ENCODE data around the gene MAPK12. TPM values are rescaled to one million over a fixed set of nuclear protein-coding genes. Genes with fewer than 3 reads are reported as not detected.
"Not testable (repeated sequence)": the region's sequence is repeated elsewhere in the genome, so short reads cannot be mapped to it uniquely, and the experiment has no call there.

Gene MAPK12
- total RNA-seq, 2 experiments from 2014 or later: 12.0 to 13.8 TPM

- POLR2A ChIA-PET: no interaction called here
- CTCF ChIA-PET: no interaction called here
Observed at GRCh38 chr22:50286275-50286674, 24.8 kb upstream of the MAPK12 start.

DNA sequence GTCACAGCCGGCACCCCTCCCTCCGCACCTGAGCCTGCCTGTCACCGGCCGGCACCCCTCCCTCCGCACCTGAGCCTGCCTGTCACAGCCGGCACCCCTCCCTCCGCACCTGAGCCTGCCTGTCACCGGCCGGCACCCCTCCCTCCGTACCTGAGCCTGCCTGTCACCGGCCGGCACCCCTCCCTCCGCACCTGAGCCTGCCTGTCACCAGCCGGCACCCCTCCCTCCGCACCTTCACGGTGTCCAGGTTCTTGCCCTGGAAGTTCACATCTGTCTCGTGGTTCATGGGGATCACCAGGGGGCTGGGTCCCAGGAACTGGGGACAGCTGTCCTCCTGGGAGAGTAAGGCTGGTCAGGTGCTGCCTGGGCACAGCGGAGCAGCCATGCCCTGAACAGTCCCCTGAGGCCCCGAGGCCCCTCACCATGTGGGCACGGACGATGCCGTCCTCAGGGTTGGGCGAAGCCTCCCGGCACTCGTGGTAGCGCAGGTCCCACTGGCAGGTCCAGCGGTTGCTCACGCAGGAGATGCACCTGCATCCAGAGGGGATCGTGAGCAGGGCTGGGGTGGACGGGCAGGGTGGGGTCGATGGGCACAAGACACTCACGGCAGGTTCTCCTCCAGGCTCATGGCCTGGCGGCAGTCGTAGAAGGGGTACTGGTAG is 24.2 kb upstream of the MAPK12 start:
- ChIA-PET CTCF (no interaction called here), POLR2A (no interaction called here)

GRCh38 chr22:50284479-50284878 is 23.0 kb upstream of the MAPK12 start:
- CTCF ChIA-PET: interaction anchor here (0.8 kb wide), 1 partner anchor 8 kb away, joined by 4 read pairs; no protein-coding TSS in a partner anchor
- POLR2A ChIA-PET: no interaction called here

DNA sequence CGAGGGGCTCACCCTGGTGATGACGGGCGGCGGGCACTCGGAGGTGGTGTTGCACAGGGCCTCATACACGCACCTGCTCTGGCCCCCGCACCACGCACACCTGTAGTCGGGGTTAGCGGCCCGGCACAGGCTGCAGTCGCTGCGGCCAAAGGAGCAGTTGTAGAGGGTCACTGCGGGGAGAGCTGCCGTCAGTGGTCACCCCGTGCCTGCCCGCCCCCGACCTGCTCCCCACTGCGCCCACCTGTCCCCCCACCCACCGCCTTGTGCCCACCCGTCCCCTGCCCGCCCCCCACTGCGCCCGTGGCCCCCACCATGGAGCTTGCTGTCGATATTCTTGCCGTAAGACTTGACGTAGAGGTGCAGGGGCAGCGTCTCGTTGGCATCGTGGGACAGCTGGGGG is 22.3 kb upstream of the MAPK12 start:
- ChIA-PET CTCF (no interaction called here), POLR2A (no interaction called here)

DNA sequence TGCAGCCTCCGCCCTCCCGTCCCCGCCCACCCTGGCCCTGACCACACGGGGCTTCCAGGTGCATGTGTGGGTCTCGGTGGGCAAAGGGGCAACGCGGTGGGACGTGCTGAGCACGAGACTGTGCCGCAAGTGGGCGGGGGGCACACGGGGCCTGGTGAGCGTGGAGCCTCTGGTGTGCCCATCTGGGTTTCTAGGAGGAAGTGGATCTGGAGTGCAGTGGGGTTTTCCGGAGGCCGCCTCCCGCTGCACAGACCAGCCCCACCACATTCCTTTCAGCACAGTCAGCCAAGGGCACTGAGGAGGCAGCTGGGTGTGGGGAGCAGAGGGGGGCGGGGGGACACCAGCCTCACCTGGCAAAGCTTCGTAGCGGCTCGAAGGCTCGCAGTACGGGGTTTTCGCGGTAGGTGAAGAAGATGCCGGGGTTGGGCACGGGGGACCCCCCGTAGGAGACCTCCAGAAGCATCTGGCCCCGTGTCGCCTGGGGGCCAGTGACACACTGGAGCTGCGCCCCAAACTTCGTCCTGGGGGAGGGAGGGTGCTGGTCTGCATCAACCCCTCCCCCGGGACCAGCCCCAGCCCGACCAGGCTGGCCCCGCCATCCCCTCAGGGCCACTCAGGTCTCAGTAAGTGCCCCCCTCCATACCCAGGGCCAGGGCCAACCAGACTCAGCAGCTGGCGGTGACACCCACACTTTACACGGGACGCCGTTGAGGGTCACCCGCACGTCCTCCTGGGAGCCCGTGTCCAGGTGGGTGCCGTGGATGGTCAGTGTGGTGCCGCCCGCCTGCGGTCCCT is 21.1 kb upstream of the MAPK12 start:
- CTCF ChIA-PET: no interaction called here
- POLR2A ChIA-PET: no interaction called here

DNA sequence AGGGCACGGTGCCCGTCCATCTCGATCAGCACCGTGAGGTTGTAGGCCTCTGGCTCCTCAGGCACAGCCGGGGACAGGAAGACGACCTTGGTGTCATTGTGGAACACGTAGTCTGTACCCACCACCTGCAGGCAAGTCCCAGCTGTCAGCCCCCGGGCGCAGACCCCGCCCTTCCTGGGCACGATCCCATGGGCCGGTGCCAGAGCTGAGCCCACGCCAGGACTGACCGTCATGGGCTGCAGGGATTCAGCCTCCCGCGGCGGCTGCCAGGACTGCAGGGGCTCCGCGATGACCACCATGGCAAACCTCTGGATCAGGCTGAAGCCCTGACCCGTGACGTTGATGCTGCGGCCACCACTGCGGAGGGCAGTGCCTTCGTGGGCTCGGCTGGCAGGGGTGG is 20.5 kb upstream of the MAPK12 start:
- ChIA-PET POLR2A (no interaction called here), CTCF (no interaction called here)

GRCh38 chr22:50281384-50281760 is 19.9 kb upstream of the MAPK12 start:
- ChIA-PET POLR2A (no interaction called here), CTCF (no interaction called here)

- ChIA-PET POLR2A (no interaction called here), CTCF (no interaction called here)
Observed at GRCh38 chr22:50280708-50281383, 19.4 kb upstream of the MAPK12 start.

- ChIA-PET POLR2A (no interaction called here), CTCF (no interaction called here)
Observed at GRCh38 chr22:50280022-50280707, 18.7 kb upstream of the MAPK12 start.

- ChIA-PET POLR2A (interaction anchor here (0.7 kb wide), 1 partner anchor 40 kb away, joined by 3 read pairs; no protein-coding TSS in a partner anchor), CTCF (no interaction called here)
Observed at GRCh38 chr22:50278956-50279619, 17.6 kb upstream of the MAPK12 start.

DNA sequence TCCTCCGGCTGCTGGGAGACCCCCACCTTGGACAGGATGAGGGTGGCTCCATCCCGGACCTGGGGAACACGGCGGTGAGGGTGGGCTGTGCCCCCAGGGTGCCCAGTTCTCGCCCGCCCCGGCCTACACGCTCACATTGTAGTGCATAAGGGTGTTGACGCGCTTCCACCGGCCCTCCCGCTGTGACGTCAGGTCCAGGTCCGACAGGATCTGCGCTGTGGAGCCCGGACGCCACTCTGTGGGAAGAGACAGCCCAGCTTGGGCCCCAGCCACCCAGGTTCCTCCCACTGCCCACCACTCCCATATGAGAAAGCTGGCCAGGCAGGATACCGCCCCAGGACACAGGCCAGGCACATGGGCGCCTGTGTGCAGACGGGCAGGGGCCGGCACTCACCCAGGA is 17.0 kb upstream of the MAPK12 start:
- POLR2A ChIA-PET: no interaction called here
- CTCF ChIA-PET: no interaction called here

- ChIA-PET POLR2A (no interaction called here), CTCF (no interaction called here)
Observed at GRCh38 chr22:50277761-50278160, 16.3 kb upstream of the MAPK12 start.

DNA sequence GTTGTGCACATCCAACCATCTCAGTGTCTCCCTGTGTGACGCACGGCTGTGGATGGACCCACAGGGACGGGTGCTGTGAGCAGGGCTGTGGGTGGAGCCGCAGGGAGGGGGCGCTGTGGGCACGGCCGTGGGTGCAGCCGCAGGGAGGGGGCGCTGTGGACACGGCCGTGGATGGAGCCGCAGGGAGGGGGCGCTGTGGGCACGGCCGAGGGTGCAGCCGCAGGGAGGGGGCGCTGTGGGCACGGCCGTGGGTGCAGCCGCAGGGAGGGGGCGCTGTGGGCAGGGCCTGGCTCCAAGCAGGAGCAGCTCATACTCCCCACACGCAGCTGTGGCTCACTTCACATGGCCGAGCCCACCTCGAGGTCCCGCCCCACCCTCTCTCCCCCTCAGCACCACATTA is 14.7 kb upstream of the MAPK12 start:
- ChIA-PET CTCF (interaction anchor here (0.6 to 2.5 kb wide), 20 partner anchors 9 to 404 kb away, joined by 3 to 17 read pairs (median 3); partner anchors contain the start of genes DENND6B, HDAC10 and PLXNB2), POLR2A (no interaction called here)

GRCh38 chr22:50275181-50276055 is 13.9 kb upstream of the MAPK12 start:
- POLR2A ChIA-PET: no interaction called here
- CTCF ChIA-PET: interaction anchor here (0.5 to 2.5 kb wide), 18 partner anchors 9 to 222 kb away, joined by 3 to 17 read pairs (median 4); partner anchors contain the start of genes DENND6B, HDAC10 and PLXNB2

DNA sequence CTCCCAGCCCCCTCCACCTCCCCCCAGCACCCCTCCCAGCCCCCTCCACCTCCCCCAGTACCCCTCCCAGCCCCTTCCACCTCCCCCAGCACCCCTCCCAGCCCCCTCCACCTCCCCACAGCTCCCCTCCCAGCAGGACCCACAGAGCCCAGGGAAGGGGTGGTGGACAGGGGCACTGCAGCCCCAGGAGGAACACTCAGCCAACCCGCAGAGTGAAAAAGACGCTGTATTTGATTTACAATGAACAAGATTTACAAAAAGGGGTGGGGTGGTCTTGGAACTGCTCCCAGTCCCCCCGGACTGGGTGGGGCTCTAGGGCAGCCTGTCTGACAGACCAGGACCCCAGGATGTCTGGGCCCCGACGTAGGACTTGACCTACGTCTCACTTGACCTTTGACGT is 13.3 kb upstream of the MAPK12 start:
- POLR2A ChIA-PET: no interaction called here
- CTCF ChIA-PET: interaction anchor here (1.1 to 2.5 kb wide), 7 partner anchors 9 to 67 kb away, joined by 3 to 16 read pairs (median 8); partner anchors contain the start of gene MAPK12

DNA sequence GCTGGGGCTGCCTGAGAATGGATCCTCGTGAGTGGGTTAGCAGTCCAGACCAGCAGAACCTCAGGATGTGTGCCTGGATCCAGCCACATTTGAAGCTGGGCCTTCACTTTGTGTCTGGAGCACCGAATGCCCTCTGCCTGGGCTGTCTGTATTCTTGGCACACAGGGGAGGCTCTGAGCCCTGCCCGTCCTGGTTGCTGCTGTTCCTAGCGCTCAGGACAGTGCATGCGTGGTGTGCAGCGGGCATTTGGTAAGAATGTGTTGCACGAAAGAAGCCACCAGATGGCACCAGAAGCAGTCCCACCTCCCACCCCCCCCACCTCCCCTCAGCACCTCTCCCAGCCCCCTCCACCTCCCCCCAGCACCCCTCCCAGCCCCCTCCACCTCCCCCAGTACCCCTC is 12.8 kb upstream of the MAPK12 start:
- ChIA-PET CTCF (interaction anchor here (0.8 to 2.9 kb wide), 7 partner anchors 9 to 141 kb away, joined by 3 to 10 read pairs (median 4); partner anchors contain the start of gene MAPK12), POLR2A (no interaction called here)

GRCh38 chr22:50273781-50274180 is 12.3 kb upstream of the MAPK12 start:
- CTCF ChIA-PET: interaction anchor here (0.8 to 2.9 kb wide), 11 partner anchors 8 to 225 kb away, joined by 3 to 10 read pairs (median 4); partner anchors contain the start of genes MAPK12 and TUBGCP6
- POLR2A ChIA-PET: not testable (repeated sequence)

DNA sequence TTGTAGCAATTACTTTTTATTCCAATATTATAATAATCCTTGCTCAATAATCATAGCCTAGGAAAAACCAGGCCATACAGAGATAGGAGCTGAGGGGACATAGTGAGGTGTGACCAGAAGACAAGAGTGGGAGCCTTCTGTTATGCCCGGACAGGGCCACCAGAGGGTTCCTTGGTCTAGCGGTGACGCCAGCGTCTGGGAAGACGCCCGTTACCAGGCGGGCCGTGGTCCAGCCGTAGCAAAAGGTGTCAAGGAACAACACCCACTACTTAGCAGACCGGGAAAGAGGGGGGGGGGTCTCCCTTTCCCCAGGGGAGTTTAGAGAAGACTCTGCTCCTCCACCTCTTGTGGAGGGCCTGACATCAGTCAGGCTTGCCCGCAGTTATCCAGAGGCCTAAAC is 11.9 kb upstream of the MAPK12 start:
- CTCF ChIA-PET: interaction anchor here (0.7 to 2.9 kb wide), 13 partner anchors 8 to 225 kb away, joined by 3 to 10 read pairs (median 4); partner anchors contain the start of genes MAPK12 and TUBGCP6
- POLR2A ChIA-PET: not testable (repeated sequence)
